CD4-positive, alpha-beta T cell treated with Interleukin-17A for 4 hours (primary cell): Measurements from ENCODE around the gene PRKCE.

Experiments
- DNase-seq: peaks from one replicate; pipeline ENCODE4 v3.0.0-alpha.2; 2020; ENCODE audit warnings: mixed read lengths

The PRKCE gene

GRCh38 chr2:45980161-45980865 lies 328.8 kb downstream of the PRKCE start:
- no peak for DNase-seq

GRCh38 chr2:45981384-45981930 lies 330.0 kb downstream of the PRKCE start:
- no peak for DNase-seq

- no peak for DNase-seq
Measured at GRCh38 chr2:45982096-45982495, 330.6 kb downstream of the PRKCE start.

- DNase-seq = no peak
Measured at GRCh38 chr2:45983213-45983612, 331.7 kb downstream of the PRKCE start.

GRCh38 chr2:45984366-45984765 lies 332.9 kb downstream of the PRKCE start:
- no peak for DNase-seq

- no peak for DNase-seq
Measured at GRCh38 chr2:45984896-45985473, 333.5 kb downstream of the PRKCE start.

- no peak for DNase-seq
Measured at GRCh38 chr2:45986509-45986908, 335.0 kb downstream of the PRKCE start.

GRCh38 chr2:45987856-45988255 lies 336.4 kb downstream of the PRKCE start:
- DNase-seq = no peak

- no peak for DNase-seq
Measured at GRCh38 chr2:45988879-45989278, 337.4 kb downstream of the PRKCE start.

- DNase-seq = no peak
Measured at GRCh38 chr2:45990131-45990530, 338.7 kb downstream of the PRKCE start.

- DNase-seq = no peak
Measured at GRCh38 chr2:45992021-45992740, 340.7 kb downstream of the PRKCE start.

GRCh38 chr2:45992741-45993475 lies 341.4 kb downstream of the PRKCE start:
- DNase-seq = no peak

- DNase-seq = peak; percentile 64
Measured at GRCh38 chr2:45993476-45993991, 342.1 kb downstream of the PRKCE start.

GRCh38 chr2:45994060-45994459 lies 342.6 kb downstream of the PRKCE start:
- DNase-seq = no peak

- DNase-seq = no peak
Measured at GRCh38 chr2:46000660-46001059, 349.2 kb downstream of the PRKCE start.

- DNase-seq = no peak
Measured at GRCh38 chr2:46001290-46001689, 349.8 kb downstream of the PRKCE start.

- DNase-seq = no peak
Measured at GRCh38 chr2:46001741-46002506, 350.4 kb downstream of the PRKCE start.

- DNase-seq = no peak
Measured at GRCh38 chr2:46002507-46002883, 351.0 kb downstream of the PRKCE start.

- no peak for DNase-seq
Measured at GRCh38 chr2:46002947-46003346, 351.5 kb downstream of the PRKCE start.

- DNase-seq = no peak
Measured at GRCh38 chr2:46003903-46004473, 352.5 kb downstream of the PRKCE start.

- no peak for DNase-seq
Measured at GRCh38 chr2:46006473-46007025, 355.1 kb downstream of the PRKCE start.
